Measurements from ENCODE around the gene ERN2. TPM values are rescaled to one million over a fixed set of nuclear protein-coding genes. Genes with fewer than 3 reads are reported as not detected.

ERN2 gene
- total RNA-seq (2021; ENCODE audit: unreplicated experiment) (0.47 TPM), Bru-seq, nascent RNA (percentile 24 among the genes with signal in this experiment), BruChase-seq, experiment 1, labeled RNA remaining after a 6-hour chase (percentile 16 among the genes with signal in this experiment), BruChase-seq, experiment 2, labeled RNA remaining after a 2-hour chase (percentile 19 among the genes with signal in this experiment)
- polyA plus RNA-seq (2012) = 0.25 and 0.54 TPM in 2 replicates
- long read RNA-seq, partial matches to known transcripts = 1 of 2 reads
- long read RNA-seq, other reads (novel, unspliced or antisense) = 1 of 2 reads

- no TSS peak for BruUV-seq (replicated peaks)
- Histone ChIP-seq H3K36me3 (ENCODE audit: control insufficient read depth in 1 of 2, insufficient read depth in 2 of 2, low read length in 2 of 2) (no peaks in the 10 kb centered on the region), H2AFZ (ENCODE audit: low read depth, low read length, poor library complexity, severe bottlenecking) (no peak within 1 kb of the TSS), H3K4me3 (replicated peaks in 1 of 2; ENCODE audit: low read depth in 1 of 2, low read length in 2 of 2) (no peak within 1 kb of the TSS), H3K9me3 (ENCODE audit: control insufficient read depth in 1 of 2, insufficient read depth in 1 of 2, low read depth in 1 of 2, low read length in 2 of 2) (no peaks in the 10 kb centered on the region), H3K27me3 (ENCODE audit: insufficient read depth, low read length) (no peaks in the 10 kb centered on the region), H3K4me1 (ENCODE audit: control insufficient read depth in 1 of 2, insufficient read depth in 2 of 2, low read length in 2 of 2) (no peaks in the 10 kb centered on the region), H3K27ac (ENCODE audit: low read depth, low read length) (no peak within 1 kb of the TSS), H3K4me2 (ENCODE audit: low read length) (no peak within 1 kb of the TSS), H4K20me1 (ENCODE audit: insufficient read depth) (no peaks in the 10 kb centered on the region), H3K9me2 (ENCODE audit: insufficient read depth) (no peaks in the 10 kb centered on the region), H3K9ac (ENCODE audit: low read length) (no peak within 1 kb of the TSS), H3K79me2 (ENCODE audit: insufficient read depth, low read length) (no peaks in the 10 kb centered on the region)
- ATAC-seq (no peak), DNase-seq (ENCODE audit: low read depth, low spot score) (no peak)
- ChIA-PET CTCF (no interaction called here), POLR2A (no interaction called here), RAD21 (ENCODE audit: low non-redundant PET in 1 of 2, low total read pairs in 2 of 2, uncharacterized antibody in 2 of 2, unreplicated experiment in 2 of 2) (no interaction called here)
- intact Hi-C loops (cut with micrococcal nuclease) = no loop called here
- TF ChIP-seq, protein P1, sequence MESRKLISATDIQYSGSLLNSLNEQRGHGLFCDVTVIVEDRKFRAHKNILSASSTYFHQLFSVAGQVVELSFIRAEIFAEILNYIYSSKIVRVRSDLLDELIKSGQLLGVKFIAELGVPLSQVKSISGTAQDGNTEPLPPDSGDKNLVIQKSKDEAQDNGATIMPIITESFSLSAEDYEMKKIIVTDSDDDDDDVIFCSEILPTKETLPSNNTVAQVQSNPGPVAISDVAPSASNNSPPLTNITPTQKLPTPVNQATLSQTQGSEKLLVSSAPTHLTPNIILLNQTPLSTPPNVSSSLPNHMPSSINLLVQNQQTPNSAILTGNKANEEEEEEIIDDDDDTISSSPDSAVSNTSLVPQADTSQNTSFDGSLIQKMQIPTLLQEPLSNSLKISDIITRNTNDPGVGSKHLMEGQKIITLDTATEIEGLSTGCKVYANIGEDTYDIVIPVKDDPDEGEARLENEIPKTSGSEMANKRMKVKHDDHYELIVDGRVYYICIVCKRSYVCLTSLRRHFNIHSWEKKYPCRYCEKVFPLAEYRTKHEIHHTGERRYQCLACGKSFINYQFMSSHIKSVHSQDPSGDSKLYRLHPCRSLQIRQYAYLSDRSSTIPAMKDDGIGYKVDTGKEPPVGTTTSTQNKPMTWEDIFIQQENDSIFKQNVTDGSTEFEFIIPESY (IDR thresholded peaks at IDR 0.05; ENCODE audit: extremely low read depth, insufficient replicate concordance, low read length) = no peak
- TF ChIP-seq ELF1 (IDR thresholded peaks at IDR 0.05; ENCODE audit: borderline replicate concordance, low read depth) (no peak), YY1 (IDR thresholded peaks at IDR 0.05; ENCODE audit: extremely low read depth, insufficient replicate concordance, low read depth, low read length) (no peak), EZH2 (IDR thresholded peaks at IDR 0.05) (no peak), REST (IDR thresholded peaks at IDR 0.05; ENCODE audit: low read depth) (no peak), MAX (IDR thresholded peaks at IDR 0.05) (no peak), FOSL1 (IDR thresholded peaks at IDR 0.05; ENCODE audit: low read depth) (no peak), JUND (IDR thresholded peaks at IDR 0.05) (no peak), POLR2AphosphoS5 (IDR thresholded peaks at IDR 0.05; ENCODE audit: low read depth, low read length) (no peak), SIN3A (IDR thresholded peaks at IDR 0.05; ENCODE audit: low read depth) (no peak), CBX3 (IDR thresholded peaks at IDR 0.05; ENCODE audit: low read depth) (no peak)
Measured at GRCh38 chr16:23712976-23713375, at the start of gene ERN2. Gene ERN2 (minus strand): TSS chr16:23713222. CDS start chr16:23713187, 35 bp downstream.
